ENCODE results near the gene CRTAP.

Gene CRTAP

GRCh38 chr3:33166095-33166494 is 52.3 kb downstream of the CRTAP start:
- POLR2A ChIA-PET, result no interaction called here
- CTCF ChIA-PET, result interaction anchor here (1.4 to 1.7 kb wide), 2 partner anchors 14 to 35 kb away, joined by 4 to 5 read pairs; no protein-coding TSS in a partner anchor
- no peak for TF ChIP-seq CTCF (IDR thresholded peaks at IDR 0.05; ENCODE audit: control extremely low read depth, extremely low read depth, low read depth, missing control alignments)
- no peak for DNase-seq (ENCODE audit: extremely low spot score)

DNA sequence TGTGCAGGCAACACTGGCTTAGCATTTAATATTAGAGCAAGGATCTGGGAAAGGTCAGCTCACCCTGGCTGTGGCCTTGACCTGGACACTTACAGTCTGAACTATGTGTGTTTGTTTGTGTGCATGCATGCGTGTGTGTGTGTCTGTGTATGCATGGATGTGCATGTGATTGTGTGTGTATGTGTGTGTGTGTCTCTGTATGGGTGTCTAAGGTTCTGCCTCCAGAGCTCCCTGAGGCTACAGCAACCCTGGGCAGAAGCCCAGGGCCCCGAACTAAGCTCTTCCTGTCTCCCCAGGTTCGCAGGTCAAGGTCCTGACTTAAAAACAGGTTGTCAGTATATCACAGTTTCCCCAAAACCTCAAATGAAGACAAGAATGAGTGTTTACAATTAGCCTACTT is 53.5 kb downstream of the CRTAP start:
- no peak for TF ChIP-seq CTCF (IDR thresholded peaks at IDR 0.05; ENCODE audit: control extremely low read depth, extremely low read depth, low read depth, missing control alignments)
- DNase-seq (ENCODE audit: extremely low spot score), result no peak
- ChIA-PET CTCF (interaction anchor here (0.9 to 1.7 kb wide), 10 partner anchors 9 to 206 kb away, joined by 3 to 7 read pairs (median 4); no protein-coding TSS in a partner anchor), POLR2A (no interaction called here)

DNA sequence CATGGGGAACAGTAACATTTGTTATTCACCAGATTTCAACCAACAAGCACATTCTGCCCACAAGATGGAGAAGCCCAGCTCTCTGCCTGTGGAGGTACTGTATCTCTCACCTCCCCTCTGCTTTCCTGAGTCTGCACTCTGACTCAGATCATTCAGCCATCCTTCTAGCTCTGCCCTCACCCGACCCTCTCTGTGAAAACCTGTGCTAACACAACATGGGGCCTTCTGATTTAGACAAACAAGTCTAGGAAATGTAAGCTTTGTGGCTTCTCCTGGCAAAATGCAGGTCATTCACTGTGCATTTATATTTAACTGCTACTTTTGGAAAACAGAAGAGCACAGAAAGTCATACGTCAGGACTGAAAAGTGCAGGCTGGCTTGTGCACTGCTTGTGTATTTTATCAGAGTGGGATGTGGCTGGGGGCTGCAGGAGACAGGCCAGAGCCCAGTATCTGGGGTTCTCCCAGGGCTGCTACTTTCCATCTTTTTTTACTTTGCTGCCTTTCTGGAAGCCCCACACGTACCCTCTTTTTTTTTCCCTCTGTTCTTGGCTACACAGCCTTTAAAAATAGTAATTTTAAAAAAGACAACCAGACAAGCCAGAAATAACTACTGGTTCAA is 54.0 kb downstream of the CRTAP start:
- CTCF ChIA-PET, result interaction anchor here (0.9 to 1.7 kb wide), 9 partner anchors 9 to 205 kb away, joined by 3 to 7 read pairs (median 3); no protein-coding TSS in a partner anchor
- POLR2A ChIA-PET, result no interaction called here
- DNase-seq (ENCODE audit: extremely low spot score), result no peak

GRCh38 chr3:33170531-33170930 is 56.7 kb downstream of the CRTAP start:
- ChIA-PET POLR2A (no interaction called here), CTCF (interaction anchor here (1.3 to 2.4 kb wide), 2 partner anchors 39 to 203 kb away, joined by 3 to 7 read pairs; no protein-coding TSS in a partner anchor)
- no peak for DNase-seq (ENCODE audit: extremely low spot score)
- no peak for TF ChIP-seq CTCF (IDR thresholded peaks at IDR 0.05; ENCODE audit: control extremely low read depth, extremely low read depth, low read depth, missing control alignments)

More for the DNA sequence above, 54.0 kb downstream of the CRTAP start:
- TF ChIP-seq CTCF (IDR thresholded peaks at IDR 0.05; ENCODE audit: control extremely low read depth, extremely low read depth, low read depth, missing control alignments), result no peak

GRCh38 chr3:33171580-33171979 is 57.8 kb downstream of the CRTAP start:
- POLR2A ChIA-PET, result no interaction called here
- CTCF ChIA-PET, result interaction anchor here (0.5 to 2.4 kb wide), 5 partner anchors 9 to 185 kb away, joined by 3 to 7 read pairs (median 3); no protein-coding TSS in a partner anchor
- no peak for TF ChIP-seq CTCF (IDR thresholded peaks at IDR 0.05; ENCODE audit: control extremely low read depth, extremely low read depth, low read depth, missing control alignments)
- no peak for DNase-seq (ENCODE audit: extremely low spot score)

DNA sequence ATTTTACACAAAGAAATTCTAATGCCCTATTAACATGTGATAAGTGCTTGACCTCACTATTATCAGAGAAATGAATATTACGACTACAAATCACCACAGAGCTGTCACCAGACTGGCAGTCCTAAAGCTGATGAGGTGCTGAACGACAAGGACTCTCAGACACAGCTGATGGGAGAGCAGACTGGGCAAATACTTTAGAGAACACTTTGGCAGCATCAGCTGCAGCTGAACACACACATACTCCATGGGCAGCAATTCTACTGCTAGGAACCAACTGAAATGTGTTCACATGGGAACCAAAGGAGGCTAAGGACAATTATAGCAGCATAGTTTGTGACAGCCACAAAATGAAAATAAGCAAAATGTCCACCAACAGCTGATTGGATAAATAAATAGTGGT is 59.3 kb downstream of the CRTAP start:
- DNase-seq (ENCODE audit: extremely low spot score), result no peak
- CTCF ChIA-PET, result interaction anchor here (1.3 to 1.5 kb wide), 2 partner anchors 17 to 200 kb away, joined by 4 read pairs; no protein-coding TSS in a partner anchor
- TF ChIP-seq CTCF (IDR thresholded peaks at IDR 0.05; ENCODE audit: control extremely low read depth, extremely low read depth, low read depth, missing control alignments), result no peak
- POLR2A ChIA-PET, result no interaction called here

All from GM10248 (cell line).